Left kidney (tissue), 2 donors: ENCODE data around the gene C1R. TPM values are rescaled to one million over a fixed set of nuclear protein-coding genes. Genes with fewer than 3 reads are reported as not detected.
A peak's percentile ranks its signal among the peaks of the same experiment; 100 is the strongest.

Experiments
- DNase-seq: peaks from one replicate; pipeline ENCODE4 v3.0.0-alpha.2; 2013
- polyA plus RNA-seq: library from polyadenylated mRNA; unstranded; fragments of 120-200 nt; gene quantifications from one replicate; pipeline ENCODE4 v1.2.1, GENCODE V29; 2013; ENCODE audit not compliant: insufficient read length

Gene C1R
- polyA plus RNA-seq, 1 donor: 40.5 TPM

- no peak for DNase-seq
Observed at GRCh38 chr12:7101047-7101693, 8.9 kb upstream of the C1R start.

DNA sequence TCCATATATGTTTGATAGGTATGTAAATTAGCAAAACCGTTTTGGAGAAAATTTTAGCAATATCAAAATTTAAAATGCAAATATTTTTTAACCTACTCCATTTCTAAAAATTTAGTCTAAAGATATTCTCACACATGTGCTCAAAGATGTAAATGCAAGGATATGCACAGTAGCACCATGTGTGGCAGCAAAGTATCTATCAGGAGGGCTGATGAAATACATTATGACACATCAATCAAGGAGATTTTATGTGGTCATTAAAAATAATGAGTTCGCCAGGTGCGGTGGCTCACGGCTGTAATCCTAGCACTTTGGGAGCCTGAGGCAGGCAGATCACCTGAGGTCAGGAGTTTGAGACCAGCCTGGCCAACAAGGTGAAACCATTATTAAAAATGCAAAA lies 8.0 kb upstream of the C1R start:
- DNase-seq: no peak

DNA sequence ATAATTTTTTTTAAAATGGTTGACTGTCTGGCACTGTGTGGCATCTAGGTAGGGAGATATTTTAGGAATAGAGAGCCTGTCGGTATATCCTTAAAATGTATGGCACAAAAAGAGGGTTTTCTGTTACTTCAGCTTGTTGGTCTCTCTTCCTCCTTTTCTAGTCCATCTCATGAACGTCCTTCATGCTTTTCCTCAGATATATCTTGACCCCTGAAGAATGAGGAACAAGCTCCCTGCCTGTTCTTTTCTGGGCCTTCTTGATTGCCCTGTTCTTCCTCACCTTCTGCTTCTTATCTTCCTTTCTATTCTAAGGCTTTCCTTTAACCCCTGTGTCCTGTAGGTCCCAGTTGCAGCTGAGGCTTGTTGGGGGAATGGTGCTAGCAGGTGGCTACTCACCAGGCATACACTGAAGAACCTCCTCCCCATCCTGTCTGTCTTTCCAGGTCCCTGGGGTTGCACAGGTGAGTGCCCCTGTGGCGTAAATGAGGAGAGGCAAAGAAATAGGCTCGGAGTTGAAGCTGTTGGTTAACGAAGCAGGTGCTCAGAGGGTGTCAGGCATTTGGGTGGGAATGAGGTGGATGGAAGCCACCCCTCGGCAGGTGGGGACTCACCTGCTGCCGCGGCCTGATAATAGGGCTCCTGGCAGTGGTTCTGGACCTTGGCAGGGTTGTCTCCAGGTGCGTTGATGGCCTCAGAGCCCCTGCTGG lies 7.2 kb upstream of the C1R start:
- no peak for DNase-seq

DNA sequence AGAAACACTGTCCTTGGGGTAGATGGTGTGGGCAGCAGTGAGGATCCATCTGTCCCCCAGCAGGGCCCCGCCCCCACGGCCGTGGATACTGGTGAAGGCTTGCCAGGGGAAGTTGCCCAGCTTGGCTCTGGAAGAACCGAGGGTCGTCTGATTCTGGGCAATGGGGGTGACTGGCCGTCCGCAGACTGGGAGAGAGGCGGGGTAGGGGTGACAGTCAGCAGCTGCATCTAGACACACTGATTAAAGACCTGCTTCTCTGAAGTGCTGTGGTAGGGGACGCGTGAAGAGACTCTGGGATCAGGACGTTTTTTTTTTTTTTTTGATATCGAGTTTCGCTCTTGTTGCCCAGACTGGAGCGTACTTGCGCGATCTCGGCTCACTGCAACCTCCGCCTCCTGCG lies 4.7 kb upstream of the C1R start:
- no peak for DNase-seq

- no peak for DNase-seq
Observed at GRCh38 chr12:7096006-7096932, 4.0 kb upstream of the C1R start.

DNA sequence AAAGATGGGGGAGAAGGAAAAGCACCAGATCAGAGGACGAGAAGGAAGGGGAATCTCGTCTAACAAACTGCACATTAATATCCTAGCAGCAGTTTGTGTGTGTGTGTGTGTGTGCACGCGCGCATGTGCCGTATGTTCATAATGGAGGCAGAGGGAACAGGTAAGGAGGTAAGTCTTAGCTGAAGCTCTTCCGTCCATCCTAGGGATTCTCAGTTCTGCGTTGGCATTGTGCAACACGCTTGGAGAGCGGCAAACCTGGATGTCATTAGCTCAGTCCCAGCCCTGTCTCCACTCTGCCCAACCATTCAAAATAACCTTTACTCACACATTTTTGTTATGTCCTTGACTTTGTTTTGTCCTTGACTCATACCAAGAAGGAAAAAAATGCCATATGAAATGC lies 1.6 kb upstream of the C1R start:
- DNase-seq: no peak

GRCh38 chr12:7093486-7093885 lies 1.2 kb upstream of the C1R start:
- no peak for DNase-seq

GRCh38 chr12:7092986-7093460 lies 778 bp upstream of the C1R start:
- DNase-seq: no peak

DNA sequence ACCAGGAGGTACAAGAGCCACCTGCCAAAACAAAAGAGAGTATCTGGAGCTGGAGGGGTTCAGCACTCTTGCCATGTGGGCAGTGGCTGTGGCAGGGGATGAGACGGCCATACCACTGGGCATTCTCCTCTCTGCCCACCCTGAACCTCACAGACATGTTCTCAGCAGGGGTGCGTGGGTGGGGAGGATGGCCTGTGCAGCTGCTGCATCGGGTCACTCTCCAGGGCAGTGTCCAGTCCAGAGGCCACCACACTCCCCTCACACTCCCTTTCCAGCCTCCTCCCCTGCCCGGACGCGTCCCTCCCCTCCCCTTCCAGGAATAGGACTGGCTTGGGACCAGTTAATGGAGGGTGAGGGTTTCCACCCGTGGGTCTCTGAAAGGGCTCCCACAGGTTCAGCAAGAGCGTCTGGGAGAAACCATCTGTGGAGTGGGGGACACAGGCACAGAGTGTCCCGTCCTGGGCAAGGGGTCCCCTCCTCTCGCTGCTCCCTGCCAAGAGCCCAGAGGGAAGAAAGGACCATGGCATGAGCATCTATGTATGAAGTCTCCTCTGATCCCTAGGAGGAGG lies 501 bp downstream of the C1R start:
- peak; percentile 24 for DNase-seq

GRCh38 chr12:7091171-7091570 lies 1.1 kb downstream of the C1R start:
- DNase-seq: no peak

GRCh38 chr12:7090222-7090998 lies 1.8 kb downstream of the C1R start:
- DNase-seq: no peak

GRCh38 chr12:7089196-7089871 lies 2.9 kb downstream of the C1R start:
- no peak for DNase-seq

- DNase-seq: no peak
Observed at GRCh38 chr12:7083125-7083524, 9.1 kb downstream of the C1R start.

GRCh38 chr12:7081037-7081436 lies 11.2 kb downstream of the C1R start:
- no peak for DNase-seq

DNA sequence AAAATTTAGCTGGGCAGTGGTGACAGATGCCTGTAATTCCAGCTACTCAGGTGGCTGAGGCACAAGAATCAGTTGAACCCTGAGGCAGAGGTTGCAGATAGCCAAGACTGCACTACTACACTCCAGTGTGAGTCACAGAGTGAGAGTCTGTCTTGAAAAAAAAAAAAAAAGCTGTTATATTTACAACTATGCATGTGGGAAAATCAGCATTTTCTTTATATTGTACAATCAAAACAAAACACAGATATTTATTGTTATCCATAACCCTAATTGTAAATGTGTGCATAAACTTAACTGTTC lies 12.5 kb downstream of the C1R start:
- DNase-seq: no peak

- DNase-seq: no peak
Observed at GRCh38 chr12:7078163-7078562, 14.1 kb downstream of the C1R start.

DNA sequence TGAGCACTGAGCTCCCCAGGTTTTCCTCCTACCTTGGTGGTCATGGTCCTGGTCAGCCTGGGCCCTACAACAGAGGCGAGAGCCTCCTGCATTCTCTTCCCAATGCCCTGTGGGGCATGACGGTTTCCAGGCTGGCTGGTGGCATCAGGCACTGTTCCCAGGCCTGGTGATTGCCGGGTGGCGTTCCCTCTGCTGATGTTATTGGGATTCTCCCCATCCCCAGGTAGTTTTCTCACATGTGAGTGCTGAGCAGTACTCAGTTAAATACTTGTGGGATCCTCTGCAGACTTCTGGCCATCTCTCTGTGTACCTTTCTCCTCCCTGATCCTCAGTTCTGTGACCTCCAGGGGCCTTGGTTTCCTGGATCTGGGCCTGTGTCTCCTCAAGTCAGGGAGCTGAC lies 15.8 kb downstream of the C1R start:
- no peak for DNase-seq

DNA sequence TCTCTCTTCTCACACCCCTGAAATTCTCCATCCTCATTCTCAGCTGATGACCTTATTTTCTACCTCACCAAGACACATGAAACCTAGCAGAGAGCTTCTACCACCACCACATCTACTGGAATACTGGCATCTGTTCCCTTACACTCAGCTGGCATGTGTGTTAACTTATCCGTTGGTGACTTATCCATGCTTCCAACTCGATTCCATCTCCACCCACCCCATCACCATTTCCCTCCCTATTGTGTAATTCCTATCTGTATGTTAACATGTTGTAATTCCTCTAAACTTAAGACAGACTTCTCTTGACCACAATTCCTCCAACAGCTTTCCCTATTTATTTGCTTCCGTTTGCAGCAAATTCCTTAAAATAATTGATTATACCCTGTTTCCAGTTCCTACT lies 16.3 kb downstream of the C1R start:
- DNase-seq: no peak

DNA sequence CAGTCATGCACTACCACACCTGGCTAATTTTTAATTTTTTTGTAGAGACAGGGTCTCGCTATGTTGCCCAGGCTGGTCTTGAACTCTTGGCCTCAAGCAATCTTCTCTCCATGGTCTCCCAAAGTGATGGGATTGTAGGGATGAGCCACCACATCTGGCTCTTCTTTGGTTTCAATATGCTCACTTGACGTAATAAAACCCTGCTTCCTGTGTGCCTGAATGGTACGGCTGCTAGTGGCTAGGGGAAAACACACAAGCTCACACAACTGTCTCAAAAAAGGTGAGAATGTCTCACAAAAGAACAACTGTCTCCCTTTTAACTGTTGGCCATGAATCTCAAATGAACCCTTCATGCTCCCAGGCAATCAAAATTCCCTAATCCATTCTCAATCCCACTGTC lies 16.7 kb downstream of the C1R start:
- DNase-seq: no peak

DNA sequence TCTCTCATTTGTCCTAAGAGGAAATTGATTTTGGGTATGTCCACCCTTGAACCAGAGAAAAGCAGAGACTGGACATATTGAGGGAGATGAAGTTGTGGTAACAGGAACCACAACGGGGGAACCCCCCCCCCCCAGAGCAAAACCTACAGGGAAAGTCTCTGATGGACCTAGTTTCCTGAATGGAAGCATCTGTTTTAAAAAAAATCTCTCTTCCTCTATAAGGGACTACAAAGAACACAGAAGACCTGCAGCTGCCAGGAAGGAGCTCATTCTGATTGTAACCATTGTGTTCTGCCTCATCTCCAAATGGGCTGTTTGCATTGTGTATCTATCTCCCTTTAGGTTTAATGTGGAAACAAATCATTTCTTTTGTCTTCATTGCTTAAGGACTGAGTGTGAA lies 18.3 kb downstream of the C1R start:
- DNase-seq: no peak

DNA sequence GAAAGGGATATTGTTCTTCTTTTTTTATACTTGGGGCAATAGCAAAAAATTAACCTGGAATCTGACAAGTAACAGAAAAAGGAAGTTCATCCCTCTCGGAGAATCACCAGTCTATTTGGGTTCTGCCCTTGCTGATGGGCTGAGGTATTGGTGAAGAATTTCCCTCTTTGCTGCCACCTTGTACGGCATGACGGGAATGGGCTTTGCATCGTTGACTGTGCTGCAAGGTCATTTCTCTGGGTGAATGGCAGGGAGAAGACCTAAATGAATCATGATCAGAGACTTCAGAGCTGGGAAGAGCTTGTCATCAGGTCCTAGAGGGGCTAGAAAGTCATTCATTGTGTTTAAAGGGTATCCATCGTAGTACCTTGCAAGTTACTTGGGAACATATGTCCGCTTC lies 19.7 kb downstream of the C1R start:
- DNase-seq: no peak
